ENCODE data around the gene RNF4. TPM values are rescaled to one million over a fixed set of nuclear protein-coding genes. Genes with fewer than 3 reads are reported as not detected.

RNF4 gene
- polyA plus RNA-seq, 3 donors: 28.8 to 41.3 (median 37.0) TPM

DNA sequence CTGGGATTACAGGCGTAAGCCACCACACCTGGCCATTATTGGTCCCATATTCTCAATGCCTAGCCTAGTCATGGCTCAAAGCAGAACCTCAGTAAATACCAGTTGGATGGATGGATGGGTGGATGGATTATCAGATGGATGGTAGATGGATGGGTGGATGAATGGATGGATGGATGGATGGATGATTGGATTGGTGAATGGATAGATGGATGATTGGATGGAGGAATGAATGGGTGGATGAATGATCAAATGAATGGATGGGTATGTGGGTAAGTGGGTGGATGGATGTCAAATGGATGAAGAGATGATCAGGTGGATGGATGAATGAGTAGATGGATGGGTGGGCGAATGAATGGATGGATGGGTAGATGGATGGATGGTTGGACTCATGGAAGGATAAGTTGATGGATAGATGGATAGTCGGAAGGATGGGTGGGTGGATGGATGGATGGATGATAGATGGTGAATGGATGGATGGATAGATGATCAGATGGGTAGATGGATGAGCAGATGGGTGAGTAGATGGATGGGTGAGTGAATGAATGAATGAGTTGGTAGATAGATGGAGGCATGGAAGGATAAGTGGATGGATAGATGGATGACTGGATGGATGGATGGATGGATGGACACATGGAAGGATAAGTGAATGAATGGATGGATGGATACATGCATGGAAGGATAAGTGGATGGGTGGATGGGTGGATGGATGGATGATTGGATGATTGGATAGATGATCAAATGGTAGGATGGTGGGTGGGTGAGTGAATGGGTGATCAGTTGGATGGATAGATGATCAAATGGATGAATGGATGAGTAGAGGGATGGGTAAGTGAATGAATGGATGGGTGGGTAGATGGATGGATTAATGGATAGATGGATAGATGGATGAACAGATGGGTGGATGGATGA lies 22.0 kb upstream of the RNF4 start:
- intact Hi-C loops (cut with micrococcal nuclease): no loop called here
- H3K27me3 Mint-ChIP-seq (ENCODE audit: low read depth in 3 of 3): peaks cover 0 to 3% (median 1%) of the 10 kb centered on the region in 3 donors

DNA sequence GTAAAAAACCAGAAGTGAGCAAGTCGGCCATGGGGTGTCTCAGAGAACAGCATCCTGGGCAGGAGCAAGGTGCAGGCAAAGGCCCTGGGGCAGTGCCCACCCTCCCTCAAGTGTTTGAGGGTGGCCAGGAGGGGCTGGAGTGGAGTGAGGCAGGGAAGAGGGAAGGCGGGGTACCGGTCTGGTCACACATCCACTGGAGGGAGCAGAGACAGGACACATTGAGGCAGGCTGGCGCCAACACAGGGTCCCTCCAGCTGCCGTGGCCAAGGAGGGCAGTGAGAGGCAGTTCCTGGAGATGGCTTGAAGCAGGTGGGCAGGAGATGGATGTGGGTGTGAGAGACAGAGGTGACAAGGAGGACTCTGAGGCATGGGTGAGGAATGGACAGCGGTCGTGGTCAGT lies 20.3 kb upstream of the RNF4 start:
- Mint-ChIP-seq H3K36me3 (no peaks in the 10 kb centered on the region), H3K27me3 (ENCODE audit: low read depth in 3 of 3) (peaks cover 0 to 3% (median 1%) of the 10 kb centered on the region in 3 donors), H3K4me3 (no peak overlapping the region), H3K9me3 (no peaks in the 10 kb centered on the region), H3K4me1 (no peaks in the 10 kb centered on the region), H3K27ac (no peak overlapping the region)
- H3K4me3 ChIP-seq (replicated peaks in 1 of 3; ENCODE audit: low read depth in 2 of 3, low read length in 3 of 3): no peak overlapping the region
- H3K27me3 ChIP-seq (ENCODE audit: control insufficient read depth in 2 of 2, insufficient read depth in 2 of 2, low read length in 2 of 2): no peaks in the 10 kb centered on the region
- H2AFZ ChIP-seq (ENCODE audit: insufficient read depth, low read depth, low read length, poor library complexity, severe bottlenecking): no peak overlapping the region
- 96% methylated on average over 7 of the region's 7 CpGs for WGBS (ENCODE audit: insufficient coverage)
- DNase-seq: no peak
- H3K4me2 ChIP-seq (replicated peaks; ENCODE audit: extremely low read depth, low read length, poor library complexity, severe bottlenecking): no peak overlapping the region
- intact Hi-C loops (cut with micrococcal nuclease): no loop called here
- no peaks in the 10 kb centered on the region for H3K36me3 ChIP-seq (replicated peaks in 1 of 2; ENCODE audit: control insufficient read depth in 1 of 2, insufficient read depth in 2 of 2, low read length in 2 of 2)
- H3K9me3 ChIP-seq (replicated peaks in 1 of 2; ENCODE audit: control insufficient read depth in 1 of 2, insufficient read depth in 1 of 2, low read length in 2 of 2): no peaks in the 10 kb centered on the region
- TF ChIP-seq, protein P1, sequence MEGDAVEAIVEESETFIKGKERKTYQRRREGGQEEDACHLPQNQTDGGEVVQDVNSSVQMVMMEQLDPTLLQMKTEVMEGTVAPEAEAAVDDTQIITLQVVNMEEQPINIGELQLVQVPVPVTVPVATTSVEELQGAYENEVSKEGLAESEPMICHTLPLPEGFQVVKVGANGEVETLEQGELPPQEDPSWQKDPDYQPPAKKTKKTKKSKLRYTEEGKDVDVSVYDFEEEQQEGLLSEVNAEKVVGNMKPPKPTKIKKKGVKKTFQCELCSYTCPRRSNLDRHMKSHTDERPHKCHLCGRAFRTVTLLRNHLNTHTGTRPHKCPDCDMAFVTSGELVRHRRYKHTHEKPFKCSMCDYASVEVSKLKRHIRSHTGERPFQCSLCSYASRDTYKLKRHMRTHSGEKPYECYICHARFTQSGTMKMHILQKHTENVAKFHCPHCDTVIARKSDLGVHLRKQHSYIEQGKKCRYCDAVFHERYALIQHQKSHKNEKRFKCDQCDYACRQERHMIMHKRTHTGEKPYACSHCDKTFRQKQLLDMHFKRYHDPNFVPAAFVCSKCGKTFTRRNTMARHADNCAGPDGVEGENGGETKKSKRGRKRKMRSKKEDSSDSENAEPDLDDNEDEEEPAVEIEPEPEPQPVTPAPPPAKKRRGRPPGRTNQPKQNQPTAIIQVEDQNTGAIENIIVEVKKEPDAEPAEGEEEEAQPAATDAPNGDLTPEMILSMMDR (IDR thresholded peaks at IDR 0.05): no peak
- H3K9ac ChIP-seq (ENCODE audit: insufficient read depth, low read length, poor library complexity, severe bottlenecking): no peak overlapping the region
- H3K79me2 ChIP-seq (ENCODE audit: insufficient read depth, low read length): no peaks in the 10 kb centered on the region
- H3K4me1 ChIP-seq (ENCODE audit: control insufficient read depth in 1 of 2, insufficient read depth in 2 of 2, low read length in 2 of 2): no peaks in the 10 kb centered on the region
- H3K27ac ChIP-seq (ENCODE audit: low read depth in 1 of 2, low read length in 2 of 2): no peak overlapping the region
- no peaks in the 10 kb centered on the region for H4K20me1 ChIP-seq (ENCODE audit: insufficient read depth, low read length)

More for the DNA sequence above, 22.0 kb upstream of the RNF4 start:
- H3K9ac ChIP-seq (ENCODE audit: insufficient read depth, low read length, poor library complexity, severe bottlenecking): no peak overlapping the region
- Mint-ChIP-seq H3K36me3 (no peaks in the 10 kb centered on the region), H3K4me3 (no peak overlapping the region), H3K4me1 (no peaks in the 10 kb centered on the region), H3K9me3 (no peaks in the 10 kb centered on the region), H3K27ac (no peak overlapping the region)
- no peaks in the 10 kb centered on the region for H3K9me3 ChIP-seq (replicated peaks in 1 of 2; ENCODE audit: control insufficient read depth in 1 of 2, insufficient read depth in 1 of 2, low read length in 2 of 2)
- 90% methylated on average over 2 of the region's 3 CpGs for WGBS (ENCODE audit: insufficient coverage)
- H2AFZ ChIP-seq (ENCODE audit: insufficient read depth, low read depth, low read length, poor library complexity, severe bottlenecking): no peak overlapping the region
- H3K27me3 ChIP-seq (ENCODE audit: control insufficient read depth in 2 of 2, insufficient read depth in 2 of 2, low read length in 2 of 2): no peaks in the 10 kb centered on the region
- no peak overlapping the region for H3K4me3 ChIP-seq (replicated peaks in 1 of 3; ENCODE audit: low read depth in 2 of 3, low read length in 3 of 3)
- no peaks in the 10 kb centered on the region for H3K79me2 ChIP-seq (ENCODE audit: insufficient read depth, low read length)
- no peak overlapping the region for H3K27ac ChIP-seq (ENCODE audit: low read depth in 1 of 2, low read length in 2 of 2)
- H3K36me3 ChIP-seq (replicated peaks in 1 of 2; ENCODE audit: control insufficient read depth in 1 of 2, insufficient read depth in 2 of 2, low read length in 2 of 2): no peaks in the 10 kb centered on the region
- DNase-seq: no peak
- H3K4me1 ChIP-seq (ENCODE audit: control insufficient read depth in 1 of 2, insufficient read depth in 2 of 2, low read length in 2 of 2): no peaks in the 10 kb centered on the region
- H4K20me1 ChIP-seq (ENCODE audit: insufficient read depth, low read length): no peaks in the 10 kb centered on the region
- TF ChIP-seq, protein P1 (IDR thresholded peaks at IDR 0.05): no peak
- no peak overlapping the region for H3K4me2 ChIP-seq (replicated peaks; ENCODE audit: extremely low read depth, low read length, poor library complexity, severe bottlenecking)

Measured in CD14-positive monocyte (primary cell).